GM21423 (cell line): ENCODE data around the gene TNS1.
A peak's percentile ranks its signal among the peaks of the same experiment; 100 is the strongest.
"Not testable (repeated sequence)": the region's sequence is repeated elsewhere in the genome, so short reads cannot be mapped to it uniquely, and the experiment has no call there.

Experiments used
- ATAC-seq: cut with Tn5 transposase; IDR thresholded peaks from one replicate; pipeline ENCODE4 v1.9.1; 2021; ENCODE audit warnings: mild to moderate bottlenecking, moderate library complexity; ENCODE audit not compliant: unreplicated experiment

Gene TNS1

GRCh38 chr2:218002845-218003180 lies at the start of gene TNS1:
TNS1 (minus strand) TSS chr2:218002995; CDS start chr2:218002872, 123 bp downstream.
- no peak for ATAC-seq

- ATAC-seq = no peak
Measured at GRCh38 chr2:218051903-218052302, 49.1 kb upstream of the TNS1 start.

DNA sequence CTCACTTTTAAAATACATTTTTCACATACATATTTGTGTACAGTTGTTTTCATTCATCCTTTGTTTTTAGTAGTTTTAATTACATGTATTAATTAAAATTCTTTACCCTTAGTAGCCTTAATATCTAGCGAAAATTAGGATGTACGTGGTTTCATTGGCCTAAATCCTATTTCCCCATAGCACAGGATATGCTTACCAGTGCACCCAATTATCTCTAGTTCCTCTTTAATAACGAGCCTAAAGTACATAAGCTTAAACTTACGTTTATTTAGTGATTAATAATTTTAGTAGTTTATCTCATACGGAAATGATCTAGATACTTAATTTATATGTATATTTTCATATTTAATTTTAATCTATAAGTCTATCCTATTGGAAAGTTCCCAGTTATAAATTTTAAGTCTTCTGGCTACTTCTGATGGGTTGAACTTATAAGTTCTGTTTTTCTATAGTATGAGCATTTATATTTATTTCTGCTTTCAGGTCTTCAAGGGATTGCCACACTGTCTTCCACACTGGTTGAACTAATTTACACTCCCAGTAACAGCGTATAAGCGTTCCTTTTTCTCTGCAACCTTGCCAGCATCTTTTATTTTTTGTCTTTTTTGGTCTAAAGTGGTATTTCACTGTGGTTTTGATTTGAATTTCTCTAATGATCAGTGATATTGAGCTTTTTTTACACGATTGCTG lies 44.9 kb upstream of the TNS1 start:
- ATAC-seq = no peak

- ATAC-seq = peak; percentile 88
Measured at GRCh38 chr2:218046238-218046637, 43.4 kb upstream of the TNS1 start.

DNA sequence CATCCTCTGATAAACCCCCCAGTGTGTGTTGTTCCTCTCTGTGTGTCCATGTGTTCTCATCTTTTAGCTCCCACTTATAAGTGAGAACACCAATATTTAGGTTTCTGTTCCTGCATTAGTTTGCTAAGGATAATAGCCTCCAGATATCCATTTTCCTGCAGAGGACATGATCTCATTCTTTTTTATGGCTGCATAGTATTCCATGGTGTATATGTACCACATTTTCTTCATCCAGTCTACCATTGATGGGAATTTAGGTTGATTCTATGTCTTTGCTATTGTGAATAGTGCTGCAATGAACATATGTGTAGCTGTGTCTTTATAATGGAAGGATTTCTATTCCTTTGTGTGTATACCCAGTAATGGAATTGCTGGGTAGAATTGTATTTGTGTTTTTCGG lies 41.8 kb upstream of the TNS1 start:
- ATAC-seq = not testable (repeated sequence)

DNA sequence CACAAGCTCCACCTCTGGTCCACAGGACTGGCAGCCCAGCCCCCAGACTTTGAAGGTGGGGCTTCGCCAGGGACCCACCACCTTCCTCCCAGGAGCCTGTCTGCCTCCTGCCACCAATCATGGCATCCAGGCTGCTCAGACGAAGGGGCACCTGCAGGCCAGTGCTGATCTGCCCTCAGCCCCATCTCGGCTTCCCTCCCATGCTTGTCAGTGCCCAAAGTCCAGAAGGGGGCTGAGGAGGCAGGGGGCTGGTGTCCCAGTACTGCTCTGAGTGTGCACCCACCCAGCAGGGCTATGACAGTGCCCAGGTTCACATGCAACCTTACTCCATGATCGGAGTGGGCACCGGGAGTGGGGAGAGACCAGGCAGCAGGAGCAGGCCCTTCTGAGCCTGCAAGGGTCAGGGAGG lies 40.9 kb upstream of the TNS1 start:
- ATAC-seq = no peak

DNA sequence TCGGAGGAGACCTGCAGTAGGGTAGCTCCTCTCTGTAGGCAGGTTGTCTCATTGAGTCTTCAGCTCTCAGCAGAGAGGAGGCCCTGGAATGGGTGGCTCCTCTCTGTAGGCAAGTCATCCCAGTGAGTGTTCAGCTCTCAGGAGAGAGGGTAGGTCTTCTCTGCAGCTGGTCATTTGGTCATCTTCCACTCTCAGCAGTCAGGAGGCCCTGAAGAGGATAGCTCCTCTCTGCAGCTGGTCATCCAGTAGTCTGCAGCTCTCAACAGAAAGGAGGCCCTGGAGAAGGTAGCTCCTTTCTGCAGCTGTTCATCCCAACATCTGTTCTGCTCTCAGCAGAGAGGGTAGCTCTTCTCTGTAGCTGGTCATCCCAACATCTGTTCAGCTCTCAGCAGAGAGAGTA lies 40.3 kb upstream of the TNS1 start:
- ATAC-seq = no peak

DNA sequence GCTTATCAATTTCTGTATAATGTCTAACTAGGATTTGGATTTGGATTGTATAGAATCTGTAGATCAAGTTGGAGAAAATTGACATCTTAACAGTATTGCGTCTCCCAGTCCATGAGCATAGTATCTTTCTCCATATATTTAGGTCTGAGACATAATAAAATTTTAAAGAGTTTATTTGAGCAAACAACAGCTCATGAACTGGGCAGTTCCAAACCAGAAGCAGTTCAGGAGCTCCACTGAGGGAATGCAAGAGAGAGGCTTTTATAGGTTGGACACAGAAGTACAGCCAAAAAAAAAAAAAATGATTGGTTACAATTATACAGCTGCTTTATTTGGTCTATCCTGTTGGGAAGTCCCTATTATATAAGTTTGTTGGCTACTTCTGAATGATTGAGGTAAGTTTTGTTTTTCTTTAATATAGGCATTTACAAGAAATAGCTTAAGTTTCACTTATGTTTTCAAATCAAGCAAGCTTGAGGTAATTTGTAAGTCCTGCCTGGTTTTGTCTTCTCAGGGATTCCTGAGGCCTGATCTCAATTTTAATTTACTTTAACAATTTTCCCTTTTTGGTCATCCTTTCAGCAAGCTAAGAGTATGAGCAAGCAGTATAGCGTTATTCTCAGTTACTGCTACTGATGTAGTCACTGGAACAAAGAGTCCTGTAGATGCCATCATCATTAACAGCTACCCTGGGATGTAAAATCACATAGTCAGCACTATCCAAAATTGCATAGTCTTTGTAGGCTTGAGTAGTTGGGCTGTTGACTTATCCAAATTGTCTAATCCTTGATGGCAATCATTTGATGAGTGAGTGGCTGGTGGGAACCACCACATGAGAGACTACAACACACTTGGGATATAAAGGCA lies 38.7 kb upstream of the TNS1 start:
- no peak for ATAC-seq

DNA sequence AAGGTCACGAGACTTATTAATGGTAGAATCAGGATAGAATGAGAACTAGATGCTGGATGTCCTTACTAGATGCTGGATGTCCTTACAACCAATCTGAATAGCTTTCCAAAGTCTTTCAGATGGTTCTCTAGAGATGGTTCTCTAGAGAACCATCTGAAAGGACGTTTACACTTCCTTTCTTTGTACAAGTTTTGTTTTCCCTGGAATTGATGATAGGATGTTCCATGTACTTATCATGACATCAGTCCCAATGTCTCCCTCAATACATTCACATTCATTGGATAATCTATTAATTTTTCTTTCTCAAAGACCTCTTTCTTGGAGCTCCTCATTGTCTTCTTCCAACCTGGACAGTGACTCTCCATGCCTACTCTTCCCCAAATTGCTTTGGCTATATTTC lies 38.1 kb upstream of the TNS1 start:
- no peak for ATAC-seq

DNA sequence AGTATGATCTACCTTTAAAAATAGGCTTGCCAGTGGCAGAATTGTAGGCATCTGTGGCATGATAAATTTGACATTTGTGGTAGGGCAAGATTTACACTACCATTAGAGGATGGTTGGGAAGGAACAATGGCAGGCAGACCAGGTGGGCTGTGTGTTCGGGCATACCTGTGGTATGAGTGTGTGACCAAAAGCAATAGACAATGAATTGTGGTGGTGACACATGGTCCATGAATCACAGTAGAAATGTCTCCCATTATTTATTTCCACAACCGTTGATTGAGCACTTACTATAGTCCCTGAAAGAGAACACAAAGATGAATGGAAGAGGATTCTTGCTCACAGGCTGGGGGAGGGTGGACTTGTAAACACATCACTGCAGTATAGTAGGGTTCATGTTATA lies 36.4 kb upstream of the TNS1 start:
- no peak for ATAC-seq

- ATAC-seq = no peak
Measured at GRCh38 chr2:218036371-218036770, 33.6 kb upstream of the TNS1 start.

DNA sequence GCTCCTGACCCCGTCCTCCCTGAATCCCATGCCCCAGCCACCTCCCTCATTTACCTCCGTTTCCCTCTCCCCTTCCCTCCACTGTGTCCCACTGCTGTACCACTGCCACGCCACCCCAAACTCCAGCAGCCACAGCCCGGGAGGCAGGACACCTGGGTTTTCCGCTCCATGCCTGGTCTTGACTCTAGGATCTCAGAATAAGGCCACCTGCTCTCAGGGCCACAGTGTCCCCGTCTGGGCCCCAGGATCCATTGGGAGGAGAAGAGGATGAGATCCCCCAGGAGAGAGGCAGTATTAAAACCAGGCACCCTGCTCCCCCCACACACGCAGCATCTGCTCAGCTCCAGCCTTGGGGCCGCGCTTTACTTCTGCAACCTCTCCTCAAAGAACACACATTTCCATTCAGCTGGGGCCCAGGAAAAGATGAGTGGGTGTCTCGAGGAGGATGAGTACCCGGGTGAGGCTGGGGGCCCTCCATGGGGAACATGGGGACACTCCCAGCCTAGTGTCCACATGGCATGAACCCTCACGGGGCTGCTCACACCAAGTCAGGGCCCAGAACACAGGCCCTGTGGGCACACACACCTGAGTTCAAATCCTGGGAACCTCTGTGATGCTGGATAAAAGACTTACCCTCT lies 32.8 kb upstream of the TNS1 start:
- no peak for ATAC-seq

DNA sequence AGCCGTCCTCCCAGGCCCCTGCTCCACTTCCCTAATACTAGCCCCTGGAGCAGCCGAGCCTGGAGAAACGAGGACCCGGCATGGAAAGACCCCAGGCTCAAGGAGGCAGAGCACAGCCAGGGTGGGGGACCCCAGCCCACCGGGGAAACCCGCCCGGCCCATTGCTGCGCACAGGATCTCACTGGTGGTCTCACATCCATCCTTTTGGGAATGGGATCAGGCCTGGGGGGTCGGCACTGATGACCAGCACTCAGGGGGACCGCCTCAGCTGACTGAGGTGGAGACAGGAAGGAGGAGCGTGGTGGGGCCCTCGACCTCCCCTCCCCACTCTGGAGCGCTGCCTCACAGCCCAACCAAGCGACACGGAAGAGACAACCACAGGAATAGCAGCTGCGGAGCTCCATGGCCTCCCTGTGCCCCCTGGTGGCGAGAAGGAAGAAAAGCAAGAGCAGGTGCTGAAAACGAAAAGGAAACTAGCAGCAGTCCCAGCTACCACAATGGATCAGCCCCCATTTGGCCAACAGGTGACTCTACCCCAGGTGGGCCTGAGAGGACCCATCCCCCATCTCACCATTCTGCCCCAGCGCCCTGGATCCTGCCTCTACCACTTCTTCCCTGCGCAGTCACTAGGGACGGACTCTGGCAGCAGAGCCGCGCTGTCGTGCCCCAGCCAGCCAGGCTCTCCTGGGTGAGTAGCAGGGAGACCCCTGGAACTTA lies 31.9 kb upstream of the TNS1 start:
- peak; percentile 82 for ATAC-seq

- no peak for ATAC-seq
Measured at GRCh38 chr2:218033590-218034496, 31.0 kb upstream of the TNS1 start.

DNA sequence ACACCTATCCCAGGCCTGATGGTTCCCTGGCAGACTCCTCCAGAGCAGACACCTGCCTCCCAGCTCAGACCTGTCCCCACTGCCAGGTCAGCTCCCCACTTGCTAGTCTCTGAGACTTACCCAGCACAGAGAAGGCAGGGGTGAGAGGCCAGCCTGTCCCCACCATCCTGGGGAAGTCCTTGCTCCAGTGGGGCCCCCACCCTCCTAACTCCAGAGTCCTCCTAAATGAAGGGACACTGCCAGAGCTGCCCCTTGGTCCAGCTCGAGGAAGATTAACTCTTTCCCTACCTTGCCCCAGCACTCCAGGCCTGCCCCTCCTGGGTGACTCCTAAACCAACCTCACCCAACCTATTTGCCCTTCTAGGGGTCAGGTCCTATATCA lies 30.4 kb upstream of the TNS1 start:
- no peak for ATAC-seq

DNA sequence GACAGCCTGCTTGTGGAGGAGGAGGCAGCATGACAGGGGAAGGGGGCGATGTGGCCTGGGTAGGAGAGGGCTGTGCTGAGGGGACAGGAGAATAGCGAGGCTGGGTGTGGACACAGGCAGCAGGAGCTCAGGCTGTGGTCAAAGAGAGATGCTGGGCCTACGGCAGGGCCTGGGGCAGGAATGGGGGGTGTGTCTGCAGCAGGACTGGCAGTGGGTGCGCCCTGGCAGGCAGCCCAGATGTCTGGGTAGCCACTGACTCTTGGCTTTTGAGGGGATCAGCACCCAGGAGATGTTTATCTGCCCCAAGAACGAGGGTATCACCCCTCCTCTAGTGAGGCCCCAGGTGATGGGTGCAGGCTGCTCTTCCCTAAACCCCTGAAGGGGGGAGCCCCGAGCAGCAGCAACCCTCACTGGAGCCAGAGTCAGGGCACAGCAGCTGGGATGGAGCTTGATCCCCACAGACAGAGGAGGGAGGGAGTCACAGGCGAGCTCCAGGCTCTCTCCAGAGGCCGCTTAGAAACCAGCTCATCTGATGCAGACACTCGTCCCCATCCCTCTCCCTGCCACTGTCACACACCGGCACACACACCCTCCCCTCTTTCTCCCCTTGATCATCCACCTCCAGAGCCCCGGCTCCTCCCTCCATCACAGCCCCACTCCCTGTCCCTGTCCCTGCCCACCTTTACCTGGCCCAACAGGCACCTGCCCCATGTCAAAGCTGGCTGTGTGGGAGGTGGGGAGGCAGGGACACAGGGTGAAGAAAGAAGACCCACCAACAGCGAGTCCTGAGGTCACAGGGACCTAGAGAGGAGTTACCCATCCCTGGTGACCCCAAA lies 29.8 kb upstream of the TNS1 start:
- no peak for ATAC-seq

- no peak for ATAC-seq
Measured at GRCh38 chr2:218031771-218032257, 29.0 kb upstream of the TNS1 start.

- ATAC-seq = no peak
Measured at GRCh38 chr2:218031261-218031660, 28.5 kb upstream of the TNS1 start.
